K562 (cell line): ENCODE results near the gene VTCN1. TPM values are rescaled to one million over a fixed set of nuclear protein-coding genes. Genes with fewer than 3 reads are reported as not detected.

Experiments
- ETS2 ChIP-seq: IDR thresholded peaks from 2 replicates; pipeline ENCODE4 v1.6.1; 2016; ENCODE audit warnings: borderline replicate concordance, missing genetic modification characterization, mild to moderate bottlenecking, moderate library complexity, missing compliant biosample characterization; ENCODE audit not compliant: poor library complexity, severe bottlenecking
- HCFC1 ChIP-seq: IDR thresholded peaks from 2 replicates; pipeline ENCODE4 v1.6.1; 2012; ENCODE audit warnings: low read depth, low read length, improper control_type of control experiment
- JUN ChIP-seq, 2 experiments: sonication (generic) in 1 of 2; formaldehyde crosslinking in 1 of 2; IDR thresholded peaks; 2 replicates each; pipeline versions ENCODE4 v1.6.1 to v1.8.0; 2012 to 2022; ENCODE audit warnings: borderline replicate concordance in 2 of 2, mild to moderate bottlenecking in 2 of 2, improper control_type of control experiment in 1 of 2, low read depth in 1 of 2, low read length in 1 of 2, missing genetic modification reagents in 1 of 2
- MEF2D ChIP-seq: conservative IDR thresholded peaks from 2 replicates; pipeline ENCODE4 v1.6.1; 2016; ENCODE audit warnings: low read depth, missing genetic modification characterization, missing compliant biosample characterization
- MEIS2 ChIP-seq: fragments of 450-650 bp; IDR thresholded peaks from 2 replicates; pipeline ENCODE4 v1.6.1; 2014; ENCODE audit warnings: mild to moderate bottlenecking; ENCODE audit not compliant: partially characterized antibody
- MXI1 ChIP-seq: IDR thresholded peaks from 2 replicates; pipeline ENCODE4 v1.6.1; 2011; ENCODE audit warnings: low read depth, mild to moderate bottlenecking, improper control_type of control experiment, low read length
- SP2 ChIP-seq: IDR thresholded peaks from 2 replicates; pipeline ENCODE4 v1.6.1; 2011; ENCODE audit warnings: mild to moderate bottlenecking, low read depth, low read length, moderate library complexity; ENCODE audit not compliant: poor library complexity, severe bottlenecking; ENCODE audit errors: extremely low read depth
- ZNF175 ChIP-seq: fragments of 200-800 bp; sonication (Bioruptor generic); IDR thresholded peaks from 2 replicates; pipeline ENCODE4 v1.6.1; 2016; ENCODE audit warnings: low read depth, mild to moderate bottlenecking, missing genetic modification characterization, missing compliant biosample characterization
- polyA plus RNA-seq, 8 experiments: library from polyadenylated mRNA; depleted of rRNA in 4 of 8; stranded (reverse) in 5 of 8; unstranded in 3 of 8; fragments of >200 nt; fragmentation: Nextera tagmentation in 2 of 8; fragmentation: Illumina TruSeq in 1 of 8; extraction: Ambion mirVana in 2 of 8; extraction: Trizol in 1 of 8; gene quantifications; 2 replicates each; pipeline versions ENCODE4 v1.2.1 to v1.2.3, GENCODE V29; 2011 to 2014; ENCODE audit warnings: inconsistent platforms in 1 of 8, missing spikeins in 1 of 8
- total RNA-seq, 7 experiments: library from RNA; depleted of rRNA in 6 of 7; stranded (reverse); fragments of >200 nt in 6 of 7; fragmentation: Illumina TruSeq in 2 of 7; extraction: Trizol in 2 of 7; gene quantifications; 2 replicates each; pipeline versions ENCODE4 v1.2.1 to v1.2.3, GENCODE V29; 2011 to 2021; ENCODE audit warnings: low replicate concordance in 1 of 7
- TF ChIP-seq, protein P1 (sequence below), 2 experiments: IDR thresholded peaks; 2 replicates each; pipeline ENCODE4 v1.6.1; 2012; ENCODE audit warnings: improper control_type of control experiment in 2 of 2, low read depth in 2 of 2, low read length in 2 of 2, borderline replicate concordance in 1 of 2
- TF ChIP-seq, protein P2 (sequence below), 2 experiments: fragments of 200-800 bp in 1 of 2; sonication (Bioruptor generic) in 1 of 2; sonication (generic) in 1 of 2; formaldehyde crosslinking in 1 of 2; IDR thresholded peaks in 1 of 2; conservative IDR thresholded peaks in 1 of 2; 2 replicates each; pipeline versions ENCODE4 v1.5.0 to v1.6.1; 2016 to 2020; ENCODE audit warnings: missing compliant biosample characterization in 1 of 2, missing genetic modification characterization in 1 of 2, missing genetic modification reagents in 1 of 2

The VTCN1 gene
- total and polyA plus RNA-seq, 9 of the 15 experiments (the other 6 are each of a cell fraction or from before 2014, with no cell fraction given): not detected

DNA sequence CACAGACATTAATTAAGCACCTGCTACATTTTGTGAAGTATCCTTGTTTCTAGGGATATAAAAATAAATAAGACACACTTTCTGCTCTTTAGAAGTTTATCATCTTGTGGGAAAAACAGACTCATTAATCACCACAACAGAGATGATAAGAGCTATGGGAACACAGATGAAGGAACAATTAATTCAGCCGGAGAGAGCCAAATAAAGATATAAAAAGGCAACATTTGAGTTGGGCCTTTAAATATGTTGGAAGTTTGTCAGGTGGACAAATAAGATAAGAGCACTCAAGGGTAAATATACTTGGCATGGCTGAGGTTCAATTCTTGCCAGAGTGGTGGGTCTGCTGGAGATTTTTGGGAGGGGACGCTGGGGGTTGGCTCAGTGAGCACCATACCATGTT lies 34.2 kb upstream of the VTCN1 start (continued):
- TF ChIP-seq SP2 (no peak), MXI1 (no peak), ZNF175 (CRISPR knock-in tag) (no peak), ETS2 (tag) (no peak), MEF2D (tag) (no peak), HCFC1 (no peak), MEIS2 (no peak), JUN (IDR thresholded peaks at IDR 0.05; ENCODE audit: borderline replicate concordance, low read depth, low read length) (no peak), JUN (CRISPR knock-in tag; IDR thresholded peaks at IDR 0.05; ENCODE audit: borderline replicate concordance) (no peak)
- TF ChIP-seq, protein P1, sequence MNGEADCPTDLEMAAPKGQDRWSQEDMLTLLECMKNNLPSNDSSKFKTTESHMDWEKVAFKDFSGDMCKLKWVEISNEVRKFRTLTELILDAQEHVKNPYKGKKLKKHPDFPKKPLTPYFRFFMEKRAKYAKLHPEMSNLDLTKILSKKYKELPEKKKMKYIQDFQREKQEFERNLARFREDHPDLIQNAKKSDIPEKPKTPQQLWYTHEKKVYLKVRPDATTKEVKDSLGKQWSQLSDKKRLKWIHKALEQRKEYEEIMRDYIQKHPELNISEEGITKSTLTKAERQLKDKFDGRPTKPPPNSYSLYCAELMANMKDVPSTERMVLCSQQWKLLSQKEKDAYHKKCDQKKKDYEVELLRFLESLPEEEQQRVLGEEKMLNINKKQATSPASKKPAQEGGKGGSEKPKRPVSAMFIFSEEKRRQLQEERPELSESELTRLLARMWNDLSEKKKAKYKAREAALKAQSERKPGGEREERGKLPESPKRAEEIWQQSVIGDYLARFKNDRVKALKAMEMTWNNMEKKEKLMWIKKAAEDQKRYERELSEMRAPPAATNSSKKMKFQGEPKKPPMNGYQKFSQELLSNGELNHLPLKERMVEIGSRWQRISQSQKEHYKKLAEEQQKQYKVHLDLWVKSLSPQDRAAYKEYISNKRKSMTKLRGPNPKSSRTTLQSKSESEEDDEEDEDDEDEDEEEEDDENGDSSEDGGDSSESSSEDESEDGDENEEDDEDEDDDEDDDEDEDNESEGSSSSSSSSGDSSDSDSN (IDR thresholded peaks at IDR 0.05; ENCODE audit: borderline replicate concordance in 1 of 2, low read depth in 2 of 2, low read length in 2 of 2): no peak
- TF ChIP-seq, protein P2, sequence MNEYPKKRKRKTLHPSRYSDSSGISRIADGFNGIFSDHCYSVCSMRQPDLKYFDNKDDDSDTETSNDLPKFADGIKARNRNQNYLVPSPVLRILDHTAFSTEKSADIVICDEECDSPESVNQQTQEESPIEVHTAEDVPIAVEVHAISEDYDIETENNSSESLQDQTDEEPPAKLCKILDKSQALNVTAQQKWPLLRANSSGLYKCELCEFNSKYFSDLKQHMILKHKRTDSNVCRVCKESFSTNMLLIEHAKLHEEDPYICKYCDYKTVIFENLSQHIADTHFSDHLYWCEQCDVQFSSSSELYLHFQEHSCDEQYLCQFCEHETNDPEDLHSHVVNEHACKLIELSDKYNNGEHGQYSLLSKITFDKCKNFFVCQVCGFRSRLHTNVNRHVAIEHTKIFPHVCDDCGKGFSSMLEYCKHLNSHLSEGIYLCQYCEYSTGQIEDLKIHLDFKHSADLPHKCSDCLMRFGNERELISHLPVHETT (CRISPR knock-in tag; conservative IDR thresholded peaks at IDR 0.05 in 1 of 2, IDR thresholded peaks at IDR 0.05 in 1 of 2): no peak
